Measurements from ENCODE around the gene HOXD3. TPM values are rescaled to one million over a fixed set of nuclear protein-coding genes. Genes with fewer than 3 reads are reported as not detected.

The HOXD3 gene
- polyA plus RNA-seq, 1 of the 3 experiments (the other 2 are of a cell fraction): 0.81 TPM

DNA sequence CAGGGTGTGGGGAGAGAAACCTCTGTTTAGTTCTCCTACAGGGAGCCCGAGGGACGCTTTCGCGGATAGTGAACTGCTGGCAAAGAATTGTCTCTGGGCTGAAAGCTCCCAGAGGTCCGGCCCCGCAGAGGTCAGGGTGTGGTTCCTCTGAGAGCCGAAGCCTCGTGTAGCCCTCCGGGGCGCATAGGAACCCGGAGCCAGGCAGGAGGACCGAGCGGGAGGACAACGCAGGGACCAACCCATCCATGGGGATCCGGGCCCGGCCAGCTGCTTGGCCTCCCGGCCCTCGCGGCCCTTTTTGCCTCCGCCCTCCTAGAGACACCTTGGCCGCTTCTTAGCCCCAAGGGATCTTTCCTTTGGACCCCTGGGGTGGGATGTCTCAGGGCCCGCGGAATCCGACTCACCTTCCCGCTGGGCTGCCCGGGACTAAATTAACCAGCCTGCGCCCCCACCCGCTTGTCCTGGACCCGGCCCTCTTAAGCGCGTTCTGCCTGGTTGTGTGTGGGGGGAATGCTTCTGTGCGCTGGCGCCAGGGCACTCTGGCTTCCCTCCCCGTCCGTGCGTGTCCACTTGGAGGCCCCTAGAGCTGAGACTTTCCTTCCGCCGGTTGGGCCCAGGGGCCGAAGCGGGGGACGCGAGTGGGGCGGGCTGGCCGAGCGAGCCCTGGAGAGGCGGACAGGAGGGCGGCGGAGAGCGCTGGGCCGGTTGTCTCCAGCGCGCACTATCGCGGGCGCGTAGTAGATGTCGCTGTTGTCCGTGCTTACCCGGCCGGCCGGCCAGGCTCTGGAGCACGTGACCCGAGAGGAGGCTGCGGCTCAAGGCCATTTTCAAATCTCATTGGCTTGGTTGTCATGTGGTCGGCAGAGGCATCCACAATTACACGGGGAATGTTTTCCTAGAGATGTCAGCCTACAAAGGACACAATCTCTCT, 41.0 kb upstream of the HOXD3 start, which contains the start of gene HOXD10:
Gene HOXD10 (plus strand): TSS at position 896 of the 931 bp plus-strand sequence. CDS start 56 bp downstream, outside the sequence.
- H3K4me3 ChIP-seq (ENCODE audit: low read depth in 2 of 2, low read length in 1 of 2): peak within 1 kb of the TSS; percentile 41 to 45
- no peaks in the 10 kb centered on the region for H3K9me2 ChIP-seq
- H3F3A ChIP-seq (replicated peaks; ENCODE audit: insufficient read depth): no peaks in the 10 kb centered on the region
- peak within 1 kb of the TSS; percentile 57 for H3K4me2 ChIP-seq
- CTCF ChIA-PET: interaction anchor here (0.6 to 17.7 kb wide), 24 partner anchors 8 to 1048 kb away, joined by 3 to 264 read pairs (median 4); partner anchors contain the start of genes HOXD11, HOXD12, HOXD13 and HOXD9
- H3K27me3 ChIP-seq (ENCODE audit: insufficient read depth): peaks cover 53% of the 10 kb centered on the region; the same call in 1 of the 2 replicates
- H3K9ac ChIP-seq: no peak within 1 kb of the TSS
- 52% methylated on average over 39 of the region's 66 CpGs for WGBS (ENCODE audit: low lambda C conversion rate)
- H4K20me1 ChIP-seq (ENCODE audit: insufficient read depth): no peaks in the 10 kb centered on the region
- H3K27ac ChIP-seq (ENCODE audit: low read depth in 2 of 2, low read length in 1 of 2): no peak within 1 kb of the TSS
- no peaks in the 10 kb centered on the region for H3K9me3 ChIP-seq
- 0 out of 2 replicates have a peak within 1 kb of the TSS, but pooled peaks have one; percentile 29 for H2AFZ ChIP-seq (ENCODE audit: low read depth)
- DNase-seq: peak; percentile 90
- H3K36me3 ChIP-seq (replicated peaks in 1 of 2; ENCODE audit: control insufficient read depth in 1 of 2, insufficient read depth in 2 of 2, low read length in 1 of 2): no peaks in the 10 kb centered on the region
- H3K79me2 ChIP-seq (ENCODE audit: insufficient read depth): no peaks in the 10 kb centered on the region
- H3K4me1 ChIP-seq (ENCODE audit: control insufficient read depth in 1 of 2, insufficient read depth in 2 of 2, low read depth in 1 of 2, low read length in 1 of 2): peaks cover 0 to 10% of the 10 kb centered on the region in 2 experiments; a peak in 2 of 4 replicates
- POLR2A ChIA-PET: no interaction called here
- TF ChIP-seq GABPA (IDR thresholded peaks at IDR 0.05; ENCODE audit: low read depth) (no peak), FOXJ3 (CRISPR knock-in tag; IDR thresholded peaks at IDR 0.05) (no peak), JUND (IDR thresholded peaks at IDR 0.05) (no peak), POLR2AphosphoS5 (IDR thresholded peaks at IDR 0.05; ENCODE audit: low read depth, low read length) (no peak), ELF1 (IDR thresholded peaks at IDR 0.05) (no peak), MXI1 (IDR thresholded peaks at IDR 0.05; ENCODE audit: low read depth, low read length) (no peak), NRF1 (IDR thresholded peaks at IDR 0.05; ENCODE audit: low read depth, low read length) (no peak), MEF2A (IDR thresholded peaks at IDR 0.05; ENCODE audit: borderline replicate concordance, low read depth) (no peak), NFIC (IDR thresholded peaks at IDR 0.05; ENCODE audit: borderline replicate concordance) (no peak), FOSL2 (IDR thresholded peaks at IDR 0.05; ENCODE audit: borderline replicate concordance, low read depth) (no peak), CHD2 (IDR thresholded peaks at IDR 0.05; ENCODE audit: low read length, partially characterized antibody) (no peak), EP300 (IDR thresholded peaks at IDR 0.05; ENCODE audit: borderline replicate concordance in 1 of 2, low read depth in 1 of 2, low read length in 1 of 2) (no peak), YY1 (IDR thresholded peaks at IDR 0.05; ENCODE audit: low read depth) (no peak), TEAD4 (IDR thresholded peaks at IDR 0.05; ENCODE audit: borderline replicate concordance, insufficient read depth) (no peak), SMC3 (IDR thresholded peaks at IDR 0.05; ENCODE audit: low read depth, low read length) (peak; percentile 23; the same call in 1 of the 2 replicates), RCOR1 (IDR thresholded peaks at IDR 0.05; ENCODE audit: low read length) (no peak)
- TF ChIP-seq, protein P1, sequence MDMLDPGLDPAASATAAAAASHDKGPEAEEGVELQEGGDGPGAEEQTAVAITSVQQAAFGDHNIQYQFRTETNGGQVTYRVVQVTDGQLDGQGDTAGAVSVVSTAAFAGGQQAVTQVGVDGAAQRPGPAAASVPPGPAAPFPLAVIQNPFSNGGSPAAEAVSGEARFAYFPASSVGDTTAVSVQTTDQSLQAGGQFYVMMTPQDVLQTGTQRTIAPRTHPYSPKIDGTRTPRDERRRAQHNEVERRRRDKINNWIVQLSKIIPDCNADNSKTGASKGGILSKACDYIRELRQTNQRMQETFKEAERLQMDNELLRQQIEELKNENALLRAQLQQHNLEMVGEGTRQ (IDR thresholded peaks at IDR 0.05; ENCODE audit: borderline replicate concordance, low read depth, low read length): peak; percentile 68; the same call in 1 of the 2 replicates
- TF ChIP-seq, protein P2, sequence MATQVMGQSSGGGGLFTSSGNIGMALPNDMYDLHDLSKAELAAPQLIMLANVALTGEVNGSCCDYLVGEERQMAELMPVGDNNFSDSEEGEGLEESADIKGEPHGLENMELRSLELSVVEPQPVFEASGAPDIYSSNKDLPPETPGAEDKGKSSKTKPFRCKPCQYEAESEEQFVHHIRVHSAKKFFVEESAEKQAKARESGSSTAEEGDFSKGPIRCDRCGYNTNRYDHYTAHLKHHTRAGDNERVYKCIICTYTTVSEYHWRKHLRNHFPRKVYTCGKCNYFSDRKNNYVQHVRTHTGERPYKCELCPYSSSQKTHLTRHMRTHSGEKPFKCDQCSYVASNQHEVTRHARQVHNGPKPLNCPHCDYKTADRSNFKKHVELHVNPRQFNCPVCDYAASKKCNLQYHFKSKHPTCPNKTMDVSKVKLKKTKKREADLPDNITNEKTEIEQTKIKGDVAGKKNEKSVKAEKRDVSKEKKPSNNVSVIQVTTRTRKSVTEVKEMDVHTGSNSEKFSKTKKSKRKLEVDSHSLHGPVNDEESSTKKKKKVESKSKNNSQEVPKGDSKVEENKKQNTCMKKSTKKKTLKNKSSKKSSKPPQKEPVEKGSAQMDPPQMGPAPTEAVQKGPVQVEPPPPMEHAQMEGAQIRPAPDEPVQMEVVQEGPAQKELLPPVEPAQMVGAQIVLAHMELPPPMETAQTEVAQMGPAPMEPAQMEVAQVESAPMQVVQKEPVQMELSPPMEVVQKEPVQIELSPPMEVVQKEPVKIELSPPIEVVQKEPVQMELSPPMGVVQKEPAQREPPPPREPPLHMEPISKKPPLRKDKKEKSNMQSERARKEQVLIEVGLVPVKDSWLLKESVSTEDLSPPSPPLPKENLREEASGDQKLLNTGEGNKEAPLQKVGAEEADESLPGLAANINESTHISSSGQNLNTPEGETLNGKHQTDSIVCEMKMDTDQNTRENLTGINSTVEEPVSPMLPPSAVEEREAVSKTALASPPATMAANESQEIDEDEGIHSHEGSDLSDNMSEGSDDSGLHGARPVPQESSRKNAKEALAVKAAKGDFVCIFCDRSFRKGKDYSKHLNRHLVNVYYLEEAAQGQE (IDR thresholded peaks at IDR 0.05; ENCODE audit: low read depth, low read length): no peak
- TF ChIP-seq, protein P3, sequence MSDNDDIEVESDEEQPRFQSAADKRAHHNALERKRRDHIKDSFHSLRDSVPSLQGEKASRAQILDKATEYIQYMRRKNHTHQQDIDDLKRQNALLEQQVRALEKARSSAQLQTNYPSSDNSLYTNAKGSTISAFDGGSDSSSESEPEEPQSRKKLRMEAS (IDR thresholded peaks at IDR 0.05; ENCODE audit: low read depth): peak; percentile 68; the same call in 1 of the 2 replicates
- TF ChIP-seq, protein P4, sequence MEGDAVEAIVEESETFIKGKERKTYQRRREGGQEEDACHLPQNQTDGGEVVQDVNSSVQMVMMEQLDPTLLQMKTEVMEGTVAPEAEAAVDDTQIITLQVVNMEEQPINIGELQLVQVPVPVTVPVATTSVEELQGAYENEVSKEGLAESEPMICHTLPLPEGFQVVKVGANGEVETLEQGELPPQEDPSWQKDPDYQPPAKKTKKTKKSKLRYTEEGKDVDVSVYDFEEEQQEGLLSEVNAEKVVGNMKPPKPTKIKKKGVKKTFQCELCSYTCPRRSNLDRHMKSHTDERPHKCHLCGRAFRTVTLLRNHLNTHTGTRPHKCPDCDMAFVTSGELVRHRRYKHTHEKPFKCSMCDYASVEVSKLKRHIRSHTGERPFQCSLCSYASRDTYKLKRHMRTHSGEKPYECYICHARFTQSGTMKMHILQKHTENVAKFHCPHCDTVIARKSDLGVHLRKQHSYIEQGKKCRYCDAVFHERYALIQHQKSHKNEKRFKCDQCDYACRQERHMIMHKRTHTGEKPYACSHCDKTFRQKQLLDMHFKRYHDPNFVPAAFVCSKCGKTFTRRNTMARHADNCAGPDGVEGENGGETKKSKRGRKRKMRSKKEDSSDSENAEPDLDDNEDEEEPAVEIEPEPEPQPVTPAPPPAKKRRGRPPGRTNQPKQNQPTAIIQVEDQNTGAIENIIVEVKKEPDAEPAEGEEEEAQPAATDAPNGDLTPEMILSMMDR (IDR thresholded peaks at IDR 0.05): peak; percentile 52
- TF ChIP-seq, protein P5, sequence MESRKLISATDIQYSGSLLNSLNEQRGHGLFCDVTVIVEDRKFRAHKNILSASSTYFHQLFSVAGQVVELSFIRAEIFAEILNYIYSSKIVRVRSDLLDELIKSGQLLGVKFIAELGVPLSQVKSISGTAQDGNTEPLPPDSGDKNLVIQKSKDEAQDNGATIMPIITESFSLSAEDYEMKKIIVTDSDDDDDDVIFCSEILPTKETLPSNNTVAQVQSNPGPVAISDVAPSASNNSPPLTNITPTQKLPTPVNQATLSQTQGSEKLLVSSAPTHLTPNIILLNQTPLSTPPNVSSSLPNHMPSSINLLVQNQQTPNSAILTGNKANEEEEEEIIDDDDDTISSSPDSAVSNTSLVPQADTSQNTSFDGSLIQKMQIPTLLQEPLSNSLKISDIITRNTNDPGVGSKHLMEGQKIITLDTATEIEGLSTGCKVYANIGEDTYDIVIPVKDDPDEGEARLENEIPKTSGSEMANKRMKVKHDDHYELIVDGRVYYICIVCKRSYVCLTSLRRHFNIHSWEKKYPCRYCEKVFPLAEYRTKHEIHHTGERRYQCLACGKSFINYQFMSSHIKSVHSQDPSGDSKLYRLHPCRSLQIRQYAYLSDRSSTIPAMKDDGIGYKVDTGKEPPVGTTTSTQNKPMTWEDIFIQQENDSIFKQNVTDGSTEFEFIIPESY (IDR thresholded peaks at IDR 0.05; ENCODE audit: borderline replicate concordance, low read depth): no peak
- TF ChIP-seq, protein P6, sequence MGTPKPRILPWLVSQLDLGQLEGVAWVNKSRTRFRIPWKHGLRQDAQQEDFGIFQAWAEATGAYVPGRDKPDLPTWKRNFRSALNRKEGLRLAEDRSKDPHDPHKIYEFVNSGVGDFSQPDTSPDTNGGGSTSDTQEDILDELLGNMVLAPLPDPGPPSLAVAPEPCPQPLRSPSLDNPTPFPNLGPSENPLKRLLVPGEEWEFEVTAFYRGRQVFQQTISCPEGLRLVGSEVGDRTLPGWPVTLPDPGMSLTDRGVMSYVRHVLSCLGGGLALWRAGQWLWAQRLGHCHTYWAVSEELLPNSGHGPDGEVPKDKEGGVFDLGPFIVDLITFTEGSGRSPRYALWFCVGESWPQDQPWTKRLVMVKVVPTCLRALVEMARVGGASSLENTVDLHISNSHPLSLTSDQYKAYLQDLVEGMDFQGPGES (IDR thresholded peaks at IDR 0.05; ENCODE audit: low read depth, low read length): no peak
